Measurements from ENCODE around the gene SNAPC4.

Gene SNAPC4

GRCh38 chr9:136443687-136444086, 43.7 kb upstream of the SNAPC4 start:
- DNase-seq (ENCODE audit: low spot score) = no peak
- Histone ChIP-seq H3K4me1 (ENCODE audit: insufficient read depth, poor library complexity, severe bottlenecking) (no peaks in the 10 kb centered on the region), H3K27me3 (ENCODE audit: insufficient read depth, poor library complexity, severe bottlenecking) (no peaks in the 10 kb centered on the region), H3K9me3 (ENCODE audit: severe bottlenecking) (no peaks in the 10 kb centered on the region), H3K27ac (ENCODE audit: poor library complexity, severe bottlenecking) (no peak overlapping the region), H3K36me3 (ENCODE audit: low read depth) (peaks cover 80% of the 10 kb centered on the region), H3K4me3 (ENCODE audit: severe bottlenecking) (no peak overlapping the region)
- no peak for ATAC-seq (ENCODE audit: low read depth)
- TF ChIP-seq CTCF (IDR thresholded peaks at IDR 0.05; ENCODE audit: poor library complexity, severe bottlenecking) = no peak

DNA sequence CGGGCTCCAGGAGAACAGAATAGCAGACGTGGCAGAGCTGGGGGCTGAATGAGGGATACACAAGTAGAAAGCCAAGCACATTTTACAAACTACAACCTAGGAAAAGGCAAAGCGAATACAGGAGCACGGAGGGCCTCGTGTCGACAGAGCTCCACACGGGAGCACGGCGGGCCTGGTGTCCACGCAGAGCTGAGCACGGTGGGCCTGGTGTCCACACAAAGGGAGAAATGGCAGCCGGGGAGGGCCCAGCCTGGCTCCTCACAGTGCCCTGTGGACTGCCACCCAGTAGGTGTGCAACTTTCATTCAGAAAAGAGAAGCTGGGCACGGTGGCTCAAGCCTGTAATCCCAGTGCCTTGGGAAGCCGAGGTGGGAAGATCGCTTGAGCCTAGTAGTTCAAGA, 43.1 kb upstream of the SNAPC4 start:
- Histone ChIP-seq H3K36me3 (ENCODE audit: low read depth) (peaks cover 80% of the 10 kb centered on the region), H3K4me3 (ENCODE audit: severe bottlenecking) (no peak overlapping the region), H3K27ac (ENCODE audit: poor library complexity, severe bottlenecking) (no peak overlapping the region), H3K4me1 (ENCODE audit: insufficient read depth, poor library complexity, severe bottlenecking) (no peaks in the 10 kb centered on the region), H3K27me3 (ENCODE audit: insufficient read depth, poor library complexity, severe bottlenecking) (no peaks in the 10 kb centered on the region), H3K9me3 (ENCODE audit: severe bottlenecking) (no peaks in the 10 kb centered on the region)
- ATAC-seq (ENCODE audit: low read depth) = no peak
- no peak for DNase-seq (ENCODE audit: low spot score)
- TF ChIP-seq CTCF (IDR thresholded peaks at IDR 0.05; ENCODE audit: poor library complexity, severe bottlenecking) = no peak

- H3K27ac ChIP-seq (ENCODE audit: poor library complexity, severe bottlenecking) = no peak overlapping the region
Measured at GRCh38 chr9:136442265-136442664, 42.3 kb upstream of the SNAPC4 start.

DNA sequence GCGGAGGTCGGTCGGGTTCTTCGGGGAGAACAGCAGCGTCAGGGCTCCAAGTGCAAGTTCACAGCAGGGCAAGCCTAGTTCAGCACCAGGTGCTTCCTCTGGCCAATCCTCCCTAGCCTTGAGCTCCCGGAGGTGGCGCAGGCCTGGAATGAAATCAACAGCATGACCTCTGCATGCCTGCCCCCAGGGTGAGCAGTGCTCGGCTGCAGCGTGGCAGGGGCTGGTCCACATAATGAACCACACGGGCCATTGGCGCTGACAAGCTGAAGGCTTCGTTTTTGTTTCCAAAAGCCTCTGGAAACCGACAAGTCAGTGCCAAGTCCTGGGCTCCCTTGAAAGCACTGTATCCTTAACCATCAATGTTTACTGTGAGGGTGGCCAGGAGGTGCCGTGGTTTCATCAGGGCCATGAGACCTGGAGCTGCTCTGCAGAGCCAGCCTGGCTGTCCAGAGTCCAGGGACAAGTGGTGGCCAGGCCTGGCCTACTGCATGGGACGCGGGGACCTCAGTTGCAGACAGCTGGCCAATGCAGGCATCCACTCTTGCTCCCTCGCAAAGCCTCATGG, 41.8 kb upstream of the SNAPC4 start:
- no peak for TF ChIP-seq CTCF (IDR thresholded peaks at IDR 0.05; ENCODE audit: poor library complexity, severe bottlenecking)
- no peaks in the 10 kb centered on the region for H3K9me3 ChIP-seq (ENCODE audit: severe bottlenecking)
- ATAC-seq (ENCODE audit: low read depth) (no peak), DNase-seq (ENCODE audit: low spot score) (no peak)
- no peak overlapping the region for H3K27ac ChIP-seq (ENCODE audit: poor library complexity, severe bottlenecking)
- peaks cover 77% of the 10 kb centered on the region for H3K36me3 ChIP-seq (ENCODE audit: low read depth)
- peaks cover 6% of the 10 kb centered on the region for H3K4me1 ChIP-seq (ENCODE audit: insufficient read depth, poor library complexity, severe bottlenecking)
- no peak overlapping the region for H3K4me3 ChIP-seq (ENCODE audit: severe bottlenecking)
- H3K27me3 ChIP-seq (ENCODE audit: insufficient read depth, poor library complexity, severe bottlenecking) = no peaks in the 10 kb centered on the region

More at GRCh38 chr9:136442265-136442664, 42.3 kb upstream of the SNAPC4 start:
- no peak overlapping the region for H3K4me3 ChIP-seq (ENCODE audit: severe bottlenecking)
- no peaks in the 10 kb centered on the region for H3K9me3 ChIP-seq (ENCODE audit: severe bottlenecking)
- DNase-seq (ENCODE audit: low spot score) (no peak), ATAC-seq (ENCODE audit: low read depth) (no peak)
- peaks cover 75% of the 10 kb centered on the region for H3K36me3 ChIP-seq (ENCODE audit: low read depth)
- TF ChIP-seq CTCF (IDR thresholded peaks at IDR 0.05; ENCODE audit: poor library complexity, severe bottlenecking) = no peak
- no peaks in the 10 kb centered on the region for H3K27me3 ChIP-seq (ENCODE audit: insufficient read depth, poor library complexity, severe bottlenecking)
- H3K4me1 ChIP-seq (ENCODE audit: insufficient read depth, poor library complexity, severe bottlenecking) = peaks cover 6% of the 10 kb centered on the region

DNA sequence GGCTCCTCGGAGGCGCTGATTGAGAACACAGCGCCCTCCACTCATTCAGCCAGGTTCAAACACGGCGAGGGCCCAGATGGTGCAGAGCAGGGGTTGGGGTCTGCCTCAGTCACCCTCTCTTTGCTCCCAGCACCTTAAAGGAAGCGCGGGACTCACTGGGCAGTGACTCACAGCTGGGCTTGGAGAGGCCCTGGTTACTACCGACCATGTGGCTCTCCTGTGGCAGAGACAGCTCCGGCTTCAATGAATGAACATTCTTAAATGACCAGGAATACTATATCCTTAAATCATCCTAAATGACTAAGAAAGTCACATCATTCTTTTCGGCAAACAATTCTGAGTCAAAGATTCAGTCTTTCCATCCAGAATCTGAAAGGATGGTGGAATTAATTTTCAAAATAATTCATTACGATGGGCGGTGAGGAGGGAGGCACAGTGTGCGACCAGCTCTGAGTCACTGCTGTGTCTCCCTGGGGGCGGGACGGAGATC, 41.3 kb upstream of the SNAPC4 start:
- Histone ChIP-seq H3K27ac (ENCODE audit: poor library complexity, severe bottlenecking) (no peak overlapping the region), H3K36me3 (ENCODE audit: low read depth) (peaks cover 77% of the 10 kb centered on the region), H3K27me3 (ENCODE audit: insufficient read depth, poor library complexity, severe bottlenecking) (no peaks in the 10 kb centered on the region), H3K4me1 (ENCODE audit: insufficient read depth, poor library complexity, severe bottlenecking) (peaks cover 6% of the 10 kb centered on the region), H3K9me3 (ENCODE audit: severe bottlenecking) (no peaks in the 10 kb centered on the region), H3K4me3 (ENCODE audit: severe bottlenecking) (no peak overlapping the region)
- no peak for TF ChIP-seq CTCF (IDR thresholded peaks at IDR 0.05; ENCODE audit: poor library complexity, severe bottlenecking)
- ATAC-seq (ENCODE audit: low read depth) = no peak
- DNase-seq (ENCODE audit: low spot score) = no peak

Data from RWPE2 (cell line).